M059J (cell line): ENCODE results near the gene CRYBG2. TPM values are rescaled to one million over a fixed set of nuclear protein-coding genes. Genes with fewer than 3 reads are reported as not detected.
"Not testable (repeated sequence)": the region's sequence is repeated elsewhere in the genome, so short reads cannot be mapped to it uniquely, and the experiment has no call there.

Source experiments
- DNase-seq: peaks from one replicate; pipeline ENCODE4 v3.0.0-alpha.2; 2012; ENCODE audit warnings: low read depth
- total RNA-seq: library from RNA; depleted of rRNA; stranded (reverse); fragments of >200 nt; shearing (Covaris generic); gene quantifications from 2 replicates; pipeline ENCODE4 v1.2.3, GENCODE V29; 2014

Gene CRYBG2
- total RNA-seq, 1 experiment from 2014 or later = 2.0 TPM

DNA sequence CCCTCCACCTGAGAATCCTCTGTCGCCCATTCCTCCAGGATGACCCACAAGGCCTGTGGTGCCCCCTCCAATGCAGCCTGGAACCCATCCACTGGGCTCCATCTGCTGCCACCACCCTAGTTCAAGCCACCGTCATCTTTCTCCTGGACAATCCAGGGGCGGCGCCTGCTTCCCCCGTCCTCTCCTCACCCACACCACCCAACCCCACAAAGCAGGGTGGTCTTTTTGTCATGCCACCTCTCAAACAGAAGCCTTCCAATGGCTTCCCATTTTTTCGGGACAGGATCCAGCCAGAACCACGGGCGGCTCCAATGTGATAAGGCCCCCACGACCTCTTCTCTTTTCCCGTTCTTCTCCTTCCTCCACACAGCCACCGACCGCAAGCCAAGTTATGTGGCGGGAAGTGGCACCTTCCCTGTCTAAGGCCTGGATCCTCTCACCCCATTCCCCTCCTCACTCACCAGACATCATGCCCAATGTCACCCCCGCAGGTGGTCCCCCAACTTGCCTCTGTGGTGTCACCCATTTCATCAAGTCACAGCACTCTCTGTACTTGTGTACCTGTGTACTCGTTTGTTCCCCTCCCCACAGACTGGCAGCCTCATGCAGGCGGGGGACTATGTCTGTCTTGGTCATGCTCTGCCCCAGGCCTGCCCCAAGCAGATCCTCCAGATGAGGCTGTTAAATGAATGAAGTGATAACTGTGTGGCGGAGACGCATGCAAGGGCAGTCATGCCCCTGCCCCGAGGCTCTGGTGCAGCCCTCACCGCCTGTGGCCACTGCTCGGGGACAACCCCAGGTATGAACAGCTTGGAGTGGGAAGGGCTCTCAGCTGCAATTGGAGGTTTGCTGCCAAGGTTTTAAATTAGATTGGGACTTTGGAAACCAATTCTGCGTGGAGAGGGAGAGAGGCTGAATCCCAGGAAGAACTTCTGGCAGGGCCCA lies 58.5 kb downstream of the CRYBG2 start:
- no peak for DNase-seq

DNA sequence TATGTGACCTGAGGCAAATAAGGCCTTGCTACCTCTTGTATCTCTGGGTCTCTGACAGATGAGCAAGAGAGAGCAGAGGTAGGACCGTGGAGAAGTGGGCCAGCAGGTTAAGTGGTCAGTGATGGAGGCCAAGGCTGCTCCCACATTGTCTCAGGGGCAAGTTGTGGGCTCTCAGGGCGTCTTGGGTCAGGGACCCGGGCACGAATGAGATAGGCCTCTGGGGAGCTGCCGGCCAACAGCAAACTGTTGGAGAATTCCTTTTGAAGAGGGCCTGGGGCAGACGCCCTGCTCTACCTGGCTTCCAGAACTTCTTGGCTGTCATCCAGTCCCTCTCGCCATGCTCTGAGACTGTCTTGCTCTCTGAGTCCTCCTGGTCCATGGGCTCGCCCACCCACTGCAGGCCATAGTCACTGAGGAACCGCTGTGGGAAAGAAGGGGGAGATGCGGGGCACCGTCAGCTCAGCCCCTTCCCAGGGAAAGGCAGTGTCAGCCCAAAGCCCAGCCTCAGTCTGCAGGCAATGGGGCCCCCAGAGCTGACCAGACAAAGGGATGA lies 59.9 kb downstream of the CRYBG2 start:
- no peak for DNase-seq

DNA sequence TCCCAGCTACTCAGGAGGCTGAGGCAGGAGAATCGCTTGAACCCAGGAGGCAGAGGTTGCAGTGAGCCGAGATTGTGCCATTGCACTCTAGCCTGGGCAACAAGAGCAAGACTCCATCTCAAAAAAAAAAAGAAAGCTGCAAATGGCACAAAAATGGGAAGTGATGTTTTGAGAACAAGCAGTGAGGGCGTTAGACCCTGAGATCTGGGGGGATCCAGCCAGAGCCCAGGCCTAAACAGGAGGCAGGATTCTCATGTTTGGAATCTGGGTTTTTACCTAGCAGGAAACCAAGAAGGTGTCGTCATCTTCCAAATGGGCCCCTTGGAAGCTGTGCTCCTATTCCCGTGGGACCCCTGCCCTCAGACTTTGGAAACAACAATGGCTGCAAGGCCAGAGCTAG lies 61.2 kb downstream of the CRYBG2 start:
- DNase-seq = not testable (repeated sequence)

DNA sequence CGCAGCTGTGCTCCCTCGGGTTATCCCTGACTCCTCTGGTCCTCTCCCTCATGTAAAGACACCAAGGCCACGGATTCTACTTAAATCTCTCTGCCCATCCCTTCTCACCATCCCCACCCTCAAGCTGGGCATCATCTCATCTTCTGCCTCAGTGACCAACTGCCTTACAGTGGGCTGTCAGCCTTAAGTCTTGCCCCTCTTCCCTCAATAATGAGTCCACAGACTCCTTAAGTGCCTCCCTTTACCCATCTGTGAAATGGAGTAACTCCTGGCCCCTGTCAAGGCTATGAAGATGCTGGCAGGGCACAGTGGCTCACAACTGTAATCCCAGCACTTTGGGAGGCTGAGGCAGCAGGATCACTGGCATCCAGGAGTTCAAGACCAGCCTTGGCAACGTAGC lies 62.0 kb downstream of the CRYBG2 start:
- DNase-seq = no peak

DNA sequence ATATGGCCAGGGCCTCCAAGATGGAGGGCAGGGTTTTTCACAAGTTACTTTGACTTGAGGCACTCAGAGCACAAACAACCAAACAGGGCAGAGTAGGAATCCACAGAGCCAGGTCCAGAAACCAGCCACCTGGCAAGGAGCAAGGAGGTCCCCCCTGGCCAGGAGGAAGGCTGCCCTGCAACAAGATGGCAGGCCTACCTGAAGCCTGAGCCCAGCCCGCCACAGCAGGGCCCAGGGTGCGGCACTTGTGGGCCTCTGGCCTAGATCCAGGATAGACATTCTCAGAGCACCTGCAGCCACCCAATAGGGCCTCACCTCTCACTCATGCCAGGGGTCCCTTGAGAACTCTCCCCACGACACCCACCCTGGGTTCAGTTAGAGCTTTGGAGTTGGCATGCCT lies 62.5 kb downstream of the CRYBG2 start:
- no peak for DNase-seq

DNA sequence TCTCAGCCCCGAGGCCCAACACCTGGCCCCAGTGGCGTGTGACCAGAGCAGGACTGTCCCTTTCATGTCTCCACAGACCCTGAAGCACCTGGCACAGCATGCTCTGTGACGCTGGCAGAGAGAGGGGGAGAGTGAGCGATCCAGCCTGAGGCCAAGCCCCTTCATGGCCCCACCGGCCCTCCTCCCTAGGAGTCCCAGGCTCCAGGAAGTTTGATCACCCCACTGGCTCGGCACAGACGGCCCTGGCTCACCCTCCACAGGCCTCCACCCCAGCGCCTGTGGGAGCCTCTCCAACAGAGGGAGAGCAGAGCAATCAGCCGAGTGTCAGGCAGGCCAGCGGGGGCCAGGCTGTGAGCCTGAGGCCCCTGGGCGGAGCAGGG lies 63.1 kb downstream of the CRYBG2 start:
- DNase-seq = no peak

DNA sequence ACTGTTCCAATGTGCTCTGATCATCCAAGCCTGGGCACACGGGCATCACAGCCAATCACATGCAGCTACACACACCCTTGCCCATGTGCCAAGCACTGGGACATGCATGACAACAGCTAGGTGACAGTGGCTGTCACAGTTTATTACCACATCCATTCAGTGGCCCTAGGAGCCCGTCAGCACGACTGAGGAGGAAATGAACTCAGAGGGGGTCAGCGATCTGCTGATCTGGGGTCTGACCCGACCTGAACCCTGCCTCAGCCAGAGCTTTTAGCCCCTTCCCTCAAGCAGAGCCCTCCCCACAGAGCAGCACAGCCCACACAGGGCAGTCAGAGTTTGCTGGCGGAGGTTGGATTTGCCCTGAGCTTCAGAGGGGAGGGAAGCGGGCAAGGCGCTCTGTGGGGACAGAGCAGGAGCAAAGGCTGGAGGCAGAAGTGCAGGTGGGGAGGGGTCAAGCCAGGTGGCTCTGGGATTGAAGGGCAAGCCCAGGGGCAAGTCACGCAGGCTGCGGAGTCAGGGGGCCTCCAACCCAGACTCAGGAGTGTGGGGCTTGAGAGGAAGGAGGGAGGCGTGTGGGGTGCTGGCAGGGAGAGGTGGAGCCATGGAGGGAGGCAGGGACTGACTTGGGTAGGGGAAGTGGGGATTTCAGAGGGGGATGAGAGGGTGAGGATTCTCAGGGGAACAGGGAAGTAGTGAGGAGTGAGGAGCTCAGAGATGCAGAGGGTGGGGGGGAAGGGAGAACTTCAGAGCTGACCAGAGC lies 63.6 kb downstream of the CRYBG2 start:
- DNase-seq = no peak

DNA sequence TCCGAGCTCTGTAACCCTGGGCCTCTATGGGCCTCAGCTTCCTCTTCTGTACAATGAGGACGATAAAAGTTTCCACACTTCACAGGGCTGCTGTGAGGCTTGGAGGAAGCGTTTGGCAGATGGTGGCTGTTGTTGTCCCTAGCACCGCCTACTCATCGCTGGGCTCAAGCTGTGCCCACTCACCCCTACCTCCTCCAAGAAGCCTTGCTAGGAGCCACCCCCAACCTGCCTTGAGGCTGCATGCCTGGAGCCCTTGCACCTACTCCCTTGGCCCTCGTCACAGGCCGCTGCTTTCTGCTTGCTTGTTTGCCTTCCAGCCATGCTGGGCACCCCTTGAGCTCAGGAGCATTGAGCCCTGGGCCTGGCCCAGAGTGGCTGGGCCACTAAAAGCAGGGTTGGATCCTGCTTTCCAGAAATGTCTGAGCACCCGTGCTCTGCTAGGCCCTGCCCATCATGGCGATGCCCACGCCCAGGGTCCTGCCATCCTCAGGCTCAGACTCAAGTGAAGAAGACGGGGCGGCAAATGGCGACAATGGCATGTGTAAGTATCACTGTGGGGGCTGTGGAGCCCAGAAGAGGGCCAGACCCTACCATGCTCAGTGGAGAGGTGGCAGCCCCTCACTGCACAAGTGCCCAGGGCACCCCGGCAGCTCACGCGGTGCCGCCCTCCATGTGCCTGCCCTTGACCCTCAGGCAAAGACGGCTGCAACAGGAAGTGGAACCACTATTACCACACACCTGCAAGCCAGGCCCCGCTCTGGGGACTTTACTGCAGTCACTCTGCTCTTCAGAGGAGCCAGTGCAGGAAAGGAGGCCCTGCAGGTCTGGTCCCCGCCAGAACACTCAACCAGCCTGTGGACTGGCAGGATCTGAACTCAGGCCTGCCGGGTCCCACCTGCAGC lies 64.5 kb downstream of the CRYBG2 start:
- no peak for DNase-seq

DNA sequence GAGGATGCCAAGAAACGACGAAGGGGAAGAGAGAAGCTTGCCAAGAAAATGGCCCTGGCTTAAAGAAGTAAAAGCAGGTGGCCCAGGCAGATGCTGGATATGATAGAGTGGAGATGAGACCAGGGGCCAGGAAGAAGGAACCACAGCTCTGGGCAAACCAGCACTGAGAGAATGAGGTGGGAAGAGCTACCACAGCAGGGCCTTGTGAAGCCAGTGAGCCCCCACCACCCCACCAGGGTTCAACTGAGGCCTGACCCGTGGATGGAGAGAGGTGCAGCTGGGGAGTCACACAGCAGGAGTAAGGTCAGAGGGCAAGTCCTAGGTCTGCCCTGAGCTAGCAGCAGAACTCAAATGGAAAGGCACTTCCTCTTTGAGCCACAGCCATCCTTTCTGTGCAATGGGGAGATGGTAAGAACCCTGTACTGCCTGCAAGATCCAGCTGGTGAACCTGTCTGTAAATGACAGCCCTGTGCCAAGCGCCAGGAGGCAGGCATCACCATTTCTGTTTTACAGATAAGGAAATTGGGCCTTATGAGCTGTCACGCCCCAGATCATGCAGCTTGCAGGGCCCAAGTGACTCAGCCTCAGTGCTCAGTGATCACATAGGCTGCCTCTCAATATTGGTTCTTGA lies 65.5 kb downstream of the CRYBG2 start:
- peak; percentile 26 for DNase-seq

DNA sequence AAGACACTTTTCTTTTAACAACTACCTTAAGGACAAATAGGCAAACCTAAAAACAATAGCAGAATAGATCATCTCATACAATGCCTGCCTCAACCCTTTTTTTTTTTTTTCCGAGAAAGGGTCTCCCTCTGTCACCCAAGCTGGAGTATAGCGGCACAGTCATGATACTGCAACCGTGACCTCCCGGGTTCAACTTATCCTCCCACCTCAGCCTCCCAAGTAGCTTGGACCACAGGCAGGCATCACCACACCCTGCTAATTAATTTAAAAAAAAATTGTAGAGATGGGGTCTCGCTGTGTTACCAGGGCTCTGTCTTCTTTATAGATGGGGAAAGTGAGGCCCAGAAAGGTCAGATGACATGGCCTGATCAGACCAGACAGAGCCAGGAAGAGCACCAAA lies 66.1 kb downstream of the CRYBG2 start:
- no peak for DNase-seq

DNA sequence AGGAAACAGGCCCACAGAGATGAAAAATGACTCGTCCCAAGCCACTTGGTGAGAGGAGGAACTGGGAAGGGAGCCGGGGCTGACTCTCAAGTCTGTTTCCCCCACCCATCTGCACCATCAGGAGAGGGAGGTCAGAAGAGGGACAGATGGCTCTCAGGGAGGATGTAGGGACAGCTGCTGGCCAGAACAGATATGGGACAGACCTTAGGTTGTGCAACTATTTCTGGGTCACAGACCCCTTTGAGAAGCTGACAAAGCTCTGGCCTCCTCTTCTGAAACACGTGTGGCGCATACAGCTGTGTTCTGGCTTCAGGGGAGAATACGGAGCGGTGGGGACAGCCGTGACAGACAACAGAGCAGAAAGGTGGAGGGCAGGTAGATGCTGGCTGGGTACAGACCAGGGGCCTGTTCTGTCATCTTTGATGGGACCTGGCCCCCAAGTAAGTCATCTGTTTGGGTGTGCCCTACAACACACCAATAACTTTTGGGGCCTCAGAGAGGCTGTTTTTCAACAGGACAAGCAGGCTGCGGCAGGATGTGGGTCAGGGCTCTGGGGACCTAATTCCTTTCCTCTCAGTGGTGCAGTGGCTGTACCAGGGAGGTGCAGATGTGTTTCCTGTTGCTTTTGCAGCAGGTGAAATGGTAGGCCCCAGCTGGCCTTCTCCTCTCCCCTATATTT lies 66.8 kb downstream of the CRYBG2 start:
- peak; percentile 45 for DNase-seq

DNA sequence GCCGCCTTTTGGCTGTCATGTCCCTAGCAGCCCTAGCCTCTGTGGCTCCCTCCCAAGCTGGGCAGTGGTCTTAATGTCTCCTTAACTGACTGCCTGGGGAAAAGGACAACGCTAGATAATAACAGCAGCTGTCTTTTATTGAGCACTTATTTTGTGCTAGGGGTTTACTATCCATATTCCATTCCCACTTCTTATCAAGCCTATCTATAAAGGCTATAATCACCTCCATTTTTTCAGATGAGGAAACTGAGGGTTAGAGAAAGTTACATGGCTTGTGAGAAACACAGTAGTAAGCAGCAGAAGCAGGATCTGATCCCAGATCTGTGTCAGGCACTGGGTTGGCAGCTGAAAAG lies 67.9 kb downstream of the CRYBG2 start:
- DNase-seq = no peak

DNA sequence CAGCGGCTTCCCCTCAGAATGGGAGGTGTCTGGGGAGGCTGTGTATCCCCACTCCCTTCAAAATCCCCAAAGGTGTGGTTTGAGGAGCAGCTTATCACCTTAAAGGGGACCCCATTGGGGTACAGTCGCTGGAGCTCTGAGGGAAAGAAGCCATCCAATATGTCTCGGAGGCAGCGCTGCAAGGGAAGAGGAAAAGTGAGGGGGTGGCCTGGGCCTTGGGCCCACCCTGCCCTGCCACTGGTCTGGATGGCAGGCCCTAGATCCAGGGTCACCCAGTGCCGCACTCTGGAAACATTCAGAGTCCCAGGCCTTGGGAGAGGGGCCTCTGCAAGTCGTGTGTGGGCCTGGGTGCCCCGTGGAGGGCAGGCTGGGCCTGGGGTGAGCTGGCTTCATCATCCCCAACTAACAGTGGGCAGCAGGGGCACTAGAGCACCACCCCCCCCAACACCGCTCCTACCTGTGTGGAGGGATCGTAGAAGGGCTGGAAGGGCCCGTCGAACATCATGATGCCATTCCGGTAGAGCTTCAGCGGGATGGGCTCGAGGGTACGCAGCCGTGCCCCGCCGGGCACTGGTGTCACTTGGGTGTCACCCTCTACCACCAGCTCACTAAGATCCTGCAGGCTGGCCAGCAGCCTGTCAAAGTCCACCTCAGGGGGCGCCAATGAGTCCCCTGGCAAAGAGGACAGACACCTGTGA lies 68.4 kb downstream of the CRYBG2 start:
- peak; percentile 33 for DNase-seq

DNA sequence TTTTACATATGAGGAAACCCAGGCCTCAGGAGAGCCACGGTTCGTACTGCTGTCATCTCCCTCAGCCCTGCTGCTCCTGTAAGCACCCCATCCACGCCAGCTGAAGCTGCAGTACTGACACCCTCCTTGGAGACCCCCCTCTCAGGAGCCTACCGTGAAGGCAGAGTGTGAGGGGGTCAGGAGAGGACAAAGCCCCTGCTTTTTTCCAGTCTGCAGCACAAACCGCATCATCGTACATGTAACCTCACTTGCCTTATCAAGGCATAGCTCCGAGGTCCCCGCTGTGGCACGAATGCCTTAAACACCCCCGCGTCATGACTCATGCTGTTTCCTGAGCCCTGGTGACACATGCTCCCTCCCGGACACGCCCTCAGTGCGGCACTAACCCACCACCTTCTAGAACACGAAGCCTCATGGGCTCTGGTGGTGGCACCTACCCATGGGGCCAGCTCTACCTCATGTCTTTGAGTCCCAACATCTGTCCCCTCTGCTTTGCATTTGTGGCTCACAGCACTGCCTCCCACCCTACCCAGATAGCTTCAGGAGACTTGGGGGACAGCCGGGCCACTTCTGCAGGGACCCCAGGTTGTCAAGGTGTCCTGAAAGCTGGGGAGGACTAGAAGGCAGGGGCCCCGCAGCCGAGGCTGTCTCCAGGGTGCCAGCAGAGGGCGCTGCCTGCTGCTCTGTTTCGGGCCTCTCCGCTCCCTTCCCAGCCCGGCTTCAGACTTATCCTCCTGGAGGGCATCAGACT lies 69.2 kb downstream of the CRYBG2 start:
- DNase-seq = peak; percentile 99

DNA sequence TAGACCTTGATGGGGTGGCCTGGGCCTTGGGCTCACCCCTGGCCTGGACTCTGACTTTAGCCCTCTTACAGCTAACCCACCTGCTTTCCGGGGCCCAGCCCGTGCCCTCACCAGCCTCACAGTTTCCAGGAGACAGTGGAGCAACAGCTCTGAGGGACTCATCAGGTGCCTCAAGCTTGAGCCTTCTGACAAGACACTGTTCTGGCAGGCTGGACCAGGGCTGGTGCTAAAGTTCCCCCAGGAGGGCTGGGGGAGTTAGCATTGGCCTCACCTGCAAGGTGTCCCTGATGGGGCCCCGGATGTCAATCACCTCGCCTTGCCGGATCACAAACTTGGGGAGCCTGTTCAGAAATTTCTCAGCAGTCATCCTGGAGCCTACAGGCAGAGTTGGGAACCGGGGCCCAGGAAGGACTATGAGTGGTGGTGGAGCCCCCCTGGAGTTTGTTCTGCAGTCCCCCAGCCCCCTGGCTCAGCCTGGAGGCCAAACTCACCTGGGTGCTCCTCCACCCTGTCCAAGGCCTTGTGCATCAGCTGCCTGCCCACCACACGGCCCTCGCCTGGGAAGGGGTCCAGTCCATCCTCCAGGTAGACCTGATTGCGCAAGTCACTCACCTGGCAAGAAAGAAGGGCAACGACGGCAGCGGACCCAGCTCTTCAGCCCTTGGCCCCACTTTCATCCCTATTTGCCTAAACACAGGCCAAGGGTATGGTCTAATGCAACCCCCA lies 69.9 kb downstream of the CRYBG2 start:
- DNase-seq = peak; percentile 21

DNA sequence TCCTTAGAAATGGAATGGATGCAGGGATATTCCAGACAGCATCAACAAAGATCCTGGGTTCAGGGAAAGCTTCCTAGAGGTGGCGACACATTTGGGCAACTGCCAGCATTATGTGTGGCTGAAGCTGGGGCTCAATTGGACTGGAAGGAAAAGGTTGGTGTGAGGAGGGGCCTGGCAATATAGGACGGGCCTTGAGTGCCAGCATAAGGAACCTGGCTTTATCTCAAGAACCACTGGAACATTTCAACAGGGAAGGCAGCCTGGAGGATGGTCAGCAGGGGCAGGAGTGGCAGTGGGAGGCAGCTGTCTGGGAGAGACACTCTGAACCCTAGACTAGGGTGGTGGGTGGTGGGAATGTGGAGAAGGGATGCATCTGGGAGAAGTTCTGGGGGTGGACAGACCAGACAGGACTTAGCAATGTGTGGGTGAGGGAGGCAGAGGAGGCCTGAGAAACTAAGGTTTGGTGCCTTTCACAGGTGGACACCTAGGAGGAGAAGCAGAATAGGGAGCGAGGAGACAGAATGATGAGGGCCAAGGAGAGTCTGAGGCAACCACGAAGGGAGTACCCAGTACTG lies 70.6 kb downstream of the CRYBG2 start:
- peak; percentile 46 for DNase-seq

DNA sequence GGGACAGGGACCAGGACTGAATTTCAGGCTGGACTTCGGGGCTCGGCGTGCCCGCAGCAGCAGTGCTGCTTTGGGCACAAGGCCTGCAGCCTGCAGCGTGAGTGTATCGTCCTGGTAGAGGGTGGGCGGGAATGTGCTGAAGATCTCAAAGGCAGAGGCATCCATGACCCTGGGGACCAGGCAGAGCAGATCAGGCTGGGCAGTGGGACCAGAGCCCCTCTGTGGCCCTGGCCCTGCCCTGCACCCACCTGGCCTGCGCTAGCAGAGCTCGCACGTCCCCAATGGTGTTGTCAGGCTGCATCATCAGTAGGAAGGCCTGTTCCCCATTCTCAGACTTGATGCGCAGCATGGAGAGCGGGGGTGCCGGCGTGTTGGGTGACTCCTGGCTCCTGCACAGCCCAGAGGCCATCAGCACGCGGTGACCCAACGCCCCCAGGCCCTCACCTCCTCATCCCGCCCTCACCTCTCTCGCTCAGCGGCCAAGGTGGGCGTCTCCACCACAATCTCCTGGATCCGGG lies 71.5 kb downstream of the CRYBG2 start:
- DNase-seq = no peak

DNA sequence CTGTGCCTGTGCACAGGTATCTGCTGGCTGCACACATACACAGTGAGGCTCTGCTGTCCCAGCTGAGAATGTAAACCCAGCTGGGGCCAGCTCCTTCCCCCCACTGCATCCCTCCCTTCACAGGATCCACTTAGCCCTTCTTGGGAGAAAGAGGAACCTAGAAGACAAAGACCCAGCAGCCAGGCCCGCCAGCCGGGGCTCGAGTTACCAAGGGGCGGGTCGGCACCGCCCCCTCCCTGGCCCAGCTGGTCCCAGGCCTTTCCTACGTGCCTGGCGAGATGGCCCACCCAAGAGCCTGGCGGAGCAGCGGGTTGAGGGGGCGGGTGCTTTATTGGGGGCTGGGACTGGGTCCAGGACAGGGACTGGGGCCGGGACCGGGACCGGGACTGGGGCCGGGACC lies 72.0 kb downstream of the CRYBG2 start:
- peak; percentile 32 for DNase-seq
